ENCODE data around the gene FREM2. TPM values are rescaled to one million over a fixed set of nuclear protein-coding genes. Genes with fewer than 3 reads are reported as not detected.

The FREM2 gene
- total RNA-seq, 4 donors from 2014 or later: 0.72 to 3.1 (median 1.5) TPM

GRCh38 chr13:38819053-38819452 is 132.2 kb downstream of the FREM2 start:
- Histone ChIP-seq H3K9me3 (no peaks in the 10 kb centered on the region), H3K27ac (no peak overlapping the region), H3K4me3 (no peak overlapping the region), H3K4me1 (peaks cover 5% of the 10 kb centered on the region), H3K27me3 (no peaks in the 10 kb centered on the region), H3K36me3 (no peaks in the 10 kb centered on the region)
- WGBS: 31% methylated on average over 1 of the region's 1 CpG
- TF ChIP-seq POLR2A (IDR thresholded peaks at IDR 0.05) (no peak), EP300 (IDR thresholded peaks at IDR 0.05) (no peak), POLR2AphosphoS5 (IDR thresholded peaks at IDR 0.05) (no peak), CTCF (IDR thresholded peaks at IDR 0.05) (no peak)
- no peak for DNase-seq (ENCODE audit: low spot score in 2 of 2)

DNA sequence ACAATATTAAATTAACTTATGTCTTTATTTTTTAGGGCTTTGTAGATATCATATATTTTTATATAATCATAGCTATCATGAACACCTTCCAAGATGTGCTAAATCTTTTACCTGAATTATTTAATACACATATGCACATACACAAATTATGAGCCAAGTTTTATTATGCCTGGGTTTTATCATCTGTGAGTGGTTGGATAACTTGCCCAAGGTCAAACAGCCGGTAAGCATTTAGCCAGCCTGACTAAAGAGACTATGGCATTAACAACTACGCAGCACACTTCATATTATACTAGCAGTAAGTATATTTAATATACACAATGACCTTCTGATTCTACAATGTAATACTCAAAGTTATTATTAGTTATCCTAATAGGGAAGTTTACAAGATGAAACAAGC is 132.7 kb downstream of the FREM2 start:
- no peak for DNase-seq (ENCODE audit: low spot score in 2 of 2)
- H3K27ac ChIP-seq: no peak overlapping the region
- TF ChIP-seq CTCF (IDR thresholded peaks at IDR 0.05): no peak
- H3K9me3 ChIP-seq: no peaks in the 10 kb centered on the region
- no peaks in the 10 kb centered on the region for H3K36me3 ChIP-seq
- peaks cover 4% of the 10 kb centered on the region for H3K4me1 ChIP-seq
- H3K4me3 ChIP-seq: no peak overlapping the region
- no peaks in the 10 kb centered on the region for H3K27me3 ChIP-seq
- 80% methylated on average over 2 of the region's 2 CpGs for WGBS

DNA sequence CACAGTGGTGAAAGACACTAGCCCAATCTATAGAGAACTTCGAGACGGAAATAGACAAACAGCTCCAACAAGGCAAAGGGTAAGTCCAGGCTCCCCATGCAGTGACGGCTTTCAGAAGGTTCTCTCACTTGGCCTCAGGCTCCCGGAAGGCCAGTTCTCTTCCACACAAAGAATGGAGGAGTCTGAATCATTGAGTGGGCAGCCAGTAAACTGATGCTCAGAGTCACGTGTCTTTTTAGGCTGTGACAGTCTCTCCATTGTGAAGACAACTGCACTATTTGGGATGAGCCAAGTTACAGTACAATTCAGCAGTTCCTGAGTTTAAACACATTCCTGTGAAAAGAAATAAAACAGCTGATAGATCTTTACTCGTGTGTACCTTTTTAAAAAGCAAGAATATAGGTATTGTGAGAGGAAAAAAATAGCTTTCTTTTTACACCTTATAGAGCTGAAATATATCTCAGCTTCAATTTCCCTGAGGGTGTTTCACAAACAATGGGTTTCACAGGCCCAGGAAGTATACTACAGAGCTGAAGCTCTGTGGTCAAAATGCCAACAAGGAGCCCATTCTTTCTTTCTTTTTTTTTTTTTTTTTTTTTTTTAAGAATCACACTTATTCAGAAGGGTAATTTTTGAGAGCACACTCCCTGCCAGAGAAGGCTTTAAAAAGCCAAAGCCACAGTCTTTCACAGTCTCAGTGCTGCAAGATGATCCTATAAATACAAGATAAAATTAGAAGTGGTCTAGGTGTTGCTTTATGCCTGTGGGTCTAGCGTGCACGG is 135.1 kb downstream of the FREM2 start:
- no peak for DNase-seq (ENCODE audit: low spot score in 2 of 2)
- H3K27me3 ChIP-seq: no peaks in the 10 kb centered on the region
- TF ChIP-seq CTCF (IDR thresholded peaks at IDR 0.05) (no peak), EP300 (IDR thresholded peaks at IDR 0.05) (no peak), POLR2A (IDR thresholded peaks at IDR 0.05) (no peak), POLR2AphosphoS5 (IDR thresholded peaks at IDR 0.05) (no peak)
- no peak overlapping the region for H3K27ac ChIP-seq
- H3K9me3 ChIP-seq: no peaks in the 10 kb centered on the region
- no peak overlapping the region for H3K4me3 ChIP-seq
- no peaks in the 10 kb centered on the region for H3K4me1 ChIP-seq
- 63% methylated on average over 8 of the region's 8 CpGs for WGBS
- no peaks in the 10 kb centered on the region for H3K36me3 ChIP-seq

- no peak for DNase-seq (ENCODE audit: low spot score in 2 of 2)
- Histone ChIP-seq H3K4me1 (no peaks in the 10 kb centered on the region), H3K36me3 (no peaks in the 10 kb centered on the region), H3K27ac (no peak overlapping the region), H3K27me3 (no peaks in the 10 kb centered on the region), H3K9me3 (no peaks in the 10 kb centered on the region), H3K4me3 (no peak overlapping the region)
- WGBS: 81% methylated on average over 4 of the region's 4 CpGs
- TF ChIP-seq CTCF (IDR thresholded peaks at IDR 0.05) (no peak), POLR2A (IDR thresholded peaks at IDR 0.05) (no peak), EP300 (IDR thresholded peaks at IDR 0.05) (no peak), POLR2AphosphoS5 (IDR thresholded peaks at IDR 0.05) (no peak)
These were observed 137.5 kb downstream of the FREM2 start for GRCh38 chr13:38824342-38824741.

GRCh38 chr13:38826182-38826813 is 139.4 kb downstream of the FREM2 start:
- H3K36me3 ChIP-seq: no peaks in the 10 kb centered on the region
- H3K9me3 ChIP-seq: no peaks in the 10 kb centered on the region
- no peak for DNase-seq (ENCODE audit: low spot score in 2 of 2)
- H3K27me3 ChIP-seq: no peaks in the 10 kb centered on the region
- H3K4me1 ChIP-seq: no peaks in the 10 kb centered on the region
- no peak for TF ChIP-seq POLR2A (IDR thresholded peaks at IDR 0.05)
- TF ChIP-seq EP300 (IDR thresholded peaks at IDR 0.05): no peak
- no peak for TF ChIP-seq POLR2AphosphoS5 (IDR thresholded peaks at IDR 0.05)
- TF ChIP-seq CTCF (IDR thresholded peaks at IDR 0.05): no peak
- no peak overlapping the region for H3K27ac ChIP-seq
- 65% methylated on average over 11 of the region's 11 CpGs for WGBS
- H3K4me3 ChIP-seq: no peak overlapping the region

Data from suprapubic skin (tissue), 4 donors.